WTC11 (cell line): Measurements from ENCODE around the gene FAM124B.

Experiments used
- ATF1 ChIP-seq: sonication (generic); formaldehyde crosslinking; IDR thresholded peaks from 2 replicates; pipeline ENCODE4 v1.8.1; 2023; ENCODE audit warnings: mild to moderate bottlenecking, moderate library complexity, missing genetic modification reagents
- CREB1 ChIP-seq: sonication (generic); formaldehyde crosslinking; IDR thresholded peaks from 2 replicates; pipeline ENCODE4 v1.8.0; 2023; ENCODE audit warnings: mild to moderate bottlenecking, missing genetic modification reagents
- ELF4 ChIP-seq: sonication (generic); formaldehyde crosslinking; IDR thresholded peaks from 2 replicates; pipeline ENCODE4 v1.8.1; 2022; ENCODE audit warnings: low read depth, mild to moderate bottlenecking, moderate library complexity, missing genetic modification reagents
- FOXJ3 ChIP-seq: sonication (generic); formaldehyde crosslinking; IDR thresholded peaks from 2 replicates; pipeline ENCODE4 v1.9.0; 2021; ENCODE audit warnings: missing genetic modification reagents, mild to moderate bottlenecking, borderline replicate concordance
- JUN ChIP-seq: sonication (generic); formaldehyde crosslinking; IDR thresholded peaks from 2 replicates; pipeline ENCODE4 v1.8.0; 2023; ENCODE audit warnings: mild to moderate bottlenecking, missing genetic modification reagents
- ZBTB21 ChIP-seq: sonication (generic); formaldehyde crosslinking; IDR thresholded peaks from 2 replicates; pipeline ENCODE4 v1.8.1; 2023; ENCODE audit warnings: mild to moderate bottlenecking, missing genetic modification reagents, borderline replicate concordance
- TF ChIP-seq, protein P1 (sequence below): sonication (generic); formaldehyde crosslinking; IDR thresholded peaks from 2 replicates; pipeline ENCODE4 v1.8.1; 2023; ENCODE audit warnings: mild to moderate bottlenecking, missing genetic modification reagents, moderate library complexity
- TF ChIP-seq, protein P2 (sequence below): sonication (generic); formaldehyde crosslinking; IDR thresholded peaks from 2 replicates; pipeline ENCODE4 v1.8.1; 2022; ENCODE audit warnings: low read depth, mild to moderate bottlenecking, moderate library complexity, missing genetic modification reagents, borderline replicate concordance
- TF ChIP-seq, protein P3 (sequence below): fragments of 200-600 bp; IDR thresholded peaks from 2 replicates; pipeline ENCODE4 v1.8.0; 2022; ENCODE audit warnings: antibody characterized with exemption
- TF ChIP-seq, protein P4 (sequence below): sonication (generic); formaldehyde crosslinking; IDR thresholded peaks from 2 replicates; pipeline ENCODE4 v1.8.0; 2022; ENCODE audit warnings: mild to moderate bottlenecking, missing genetic modification reagents
- TF ChIP-seq, protein P5 (sequence below): sonication (generic); formaldehyde crosslinking; conservative IDR thresholded peaks from 2 replicates; pipeline ENCODE4 v1.8.1; 2023; ENCODE audit warnings: mild to moderate bottlenecking, low read depth, missing genetic modification reagents, moderate library complexity

DNA sequence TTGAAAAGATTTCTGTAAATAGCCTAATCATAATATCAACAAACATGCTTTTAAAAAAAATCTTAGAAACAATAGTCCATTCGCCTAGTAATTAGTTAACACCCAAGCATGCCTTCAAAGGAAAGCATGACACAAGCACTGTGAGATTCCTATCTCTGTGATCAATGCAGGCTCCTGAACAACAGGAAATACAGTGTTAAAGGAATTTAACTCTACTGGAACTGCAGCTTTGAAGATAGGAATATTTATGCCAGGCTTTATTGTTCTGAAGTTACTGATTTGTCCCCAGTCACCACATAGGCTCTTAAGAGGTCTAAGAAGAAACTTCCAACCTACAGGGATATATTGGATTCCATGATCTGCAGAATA is 15.4 kb upstream of the FAM124B start:
- TF ChIP-seq, protein P1, sequence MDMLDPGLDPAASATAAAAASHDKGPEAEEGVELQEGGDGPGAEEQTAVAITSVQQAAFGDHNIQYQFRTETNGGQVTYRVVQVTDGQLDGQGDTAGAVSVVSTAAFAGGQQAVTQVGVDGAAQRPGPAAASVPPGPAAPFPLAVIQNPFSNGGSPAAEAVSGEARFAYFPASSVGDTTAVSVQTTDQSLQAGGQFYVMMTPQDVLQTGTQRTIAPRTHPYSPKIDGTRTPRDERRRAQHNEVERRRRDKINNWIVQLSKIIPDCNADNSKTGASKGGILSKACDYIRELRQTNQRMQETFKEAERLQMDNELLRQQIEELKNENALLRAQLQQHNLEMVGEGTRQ (CRISPR knock-in tag) = no peak
- TF ChIP-seq, protein P2, sequence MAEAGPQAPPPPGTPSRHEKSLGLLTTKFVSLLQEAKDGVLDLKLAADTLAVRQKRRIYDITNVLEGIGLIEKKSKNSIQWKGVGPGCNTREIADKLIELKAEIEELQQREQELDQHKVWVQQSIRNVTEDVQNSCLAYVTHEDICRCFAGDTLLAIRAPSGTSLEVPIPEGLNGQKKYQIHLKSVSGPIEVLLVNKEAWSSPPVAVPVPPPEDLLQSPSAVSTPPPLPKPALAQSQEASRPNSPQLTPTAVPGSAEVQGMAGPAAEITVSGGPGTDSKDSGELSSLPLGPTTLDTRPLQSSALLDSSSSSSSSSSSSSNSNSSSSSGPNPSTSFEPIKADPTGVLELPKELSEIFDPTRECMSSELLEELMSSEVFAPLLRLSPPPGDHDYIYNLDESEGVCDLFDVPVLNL (CRISPR knock-in tag) = no peak
- TF ChIP-seq JUN (CRISPR knock-in tag) (no peak), ELF4 (CRISPR knock-in tag) (no peak), CREB1 (CRISPR knock-in tag) (no peak), FOXJ3 (CRISPR knock-in tag) (no peak), ATF1 (CRISPR knock-in tag) (no peak), ZBTB21 (CRISPR knock-in tag) (no peak)
- TF ChIP-seq, protein P3, sequence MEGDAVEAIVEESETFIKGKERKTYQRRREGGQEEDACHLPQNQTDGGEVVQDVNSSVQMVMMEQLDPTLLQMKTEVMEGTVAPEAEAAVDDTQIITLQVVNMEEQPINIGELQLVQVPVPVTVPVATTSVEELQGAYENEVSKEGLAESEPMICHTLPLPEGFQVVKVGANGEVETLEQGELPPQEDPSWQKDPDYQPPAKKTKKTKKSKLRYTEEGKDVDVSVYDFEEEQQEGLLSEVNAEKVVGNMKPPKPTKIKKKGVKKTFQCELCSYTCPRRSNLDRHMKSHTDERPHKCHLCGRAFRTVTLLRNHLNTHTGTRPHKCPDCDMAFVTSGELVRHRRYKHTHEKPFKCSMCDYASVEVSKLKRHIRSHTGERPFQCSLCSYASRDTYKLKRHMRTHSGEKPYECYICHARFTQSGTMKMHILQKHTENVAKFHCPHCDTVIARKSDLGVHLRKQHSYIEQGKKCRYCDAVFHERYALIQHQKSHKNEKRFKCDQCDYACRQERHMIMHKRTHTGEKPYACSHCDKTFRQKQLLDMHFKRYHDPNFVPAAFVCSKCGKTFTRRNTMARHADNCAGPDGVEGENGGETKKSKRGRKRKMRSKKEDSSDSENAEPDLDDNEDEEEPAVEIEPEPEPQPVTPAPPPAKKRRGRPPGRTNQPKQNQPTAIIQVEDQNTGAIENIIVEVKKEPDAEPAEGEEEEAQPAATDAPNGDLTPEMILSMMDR = no peak
- TF ChIP-seq, protein P4, sequence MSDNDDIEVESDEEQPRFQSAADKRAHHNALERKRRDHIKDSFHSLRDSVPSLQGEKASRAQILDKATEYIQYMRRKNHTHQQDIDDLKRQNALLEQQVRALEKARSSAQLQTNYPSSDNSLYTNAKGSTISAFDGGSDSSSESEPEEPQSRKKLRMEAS = no peak
- TF ChIP-seq, protein P5, sequence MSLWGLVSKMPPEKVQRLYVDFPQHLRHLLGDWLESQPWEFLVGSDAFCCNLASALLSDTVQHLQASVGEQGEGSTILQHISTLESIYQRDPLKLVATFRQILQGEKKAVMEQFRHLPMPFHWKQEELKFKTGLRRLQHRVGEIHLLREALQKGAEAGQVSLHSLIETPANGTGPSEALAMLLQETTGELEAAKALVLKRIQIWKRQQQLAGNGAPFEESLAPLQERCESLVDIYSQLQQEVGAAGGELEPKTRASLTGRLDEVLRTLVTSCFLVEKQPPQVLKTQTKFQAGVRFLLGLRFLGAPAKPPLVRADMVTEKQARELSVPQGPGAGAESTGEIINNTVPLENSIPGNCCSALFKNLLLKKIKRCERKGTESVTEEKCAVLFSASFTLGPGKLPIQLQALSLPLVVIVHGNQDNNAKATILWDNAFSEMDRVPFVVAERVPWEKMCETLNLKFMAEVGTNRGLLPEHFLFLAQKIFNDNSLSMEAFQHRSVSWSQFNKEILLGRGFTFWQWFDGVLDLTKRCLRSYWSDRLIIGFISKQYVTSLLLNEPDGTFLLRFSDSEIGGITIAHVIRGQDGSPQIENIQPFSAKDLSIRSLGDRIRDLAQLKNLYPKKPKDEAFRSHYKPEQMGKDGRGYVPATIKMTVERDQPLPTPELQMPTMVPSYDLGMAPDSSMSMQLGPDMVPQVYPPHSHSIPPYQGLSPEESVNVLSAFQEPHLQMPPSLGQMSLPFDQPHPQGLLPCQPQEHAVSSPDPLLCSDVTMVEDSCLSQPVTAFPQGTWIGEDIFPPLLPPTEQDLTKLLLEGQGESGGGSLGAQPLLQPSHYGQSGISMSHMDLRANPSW (CRISPR knock-in tag) = no peak
